Measurements from ENCODE around the gene AKR1A1. TPM values are rescaled to one million over a fixed set of nuclear protein-coding genes. Genes with fewer than 3 reads are reported as not detected.

The AKR1A1 gene
- total RNA-seq, 2 experiments from 2014 or later = 137 to 150 TPM

DNA sequence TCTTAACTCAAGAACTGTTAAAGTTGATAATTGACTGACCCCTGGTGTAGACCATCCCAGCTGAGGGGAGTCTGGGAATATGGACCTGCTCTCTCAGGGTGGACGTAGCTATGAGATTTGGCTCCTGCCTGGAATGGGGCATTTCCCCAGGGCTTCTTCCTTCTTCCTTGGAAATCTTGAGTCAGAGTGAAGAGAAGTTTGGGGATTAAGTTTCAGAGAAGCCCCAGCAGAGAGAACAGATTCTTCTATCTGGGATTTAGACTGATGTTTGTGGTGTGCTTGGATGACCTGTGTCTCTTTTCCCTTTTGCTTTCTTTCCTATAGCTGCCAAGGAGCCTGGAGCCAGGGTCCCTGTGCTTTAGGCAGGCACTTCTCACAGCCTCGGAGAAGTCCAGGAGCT lies 13.2 kb downstream of the AKR1A1 start:
- Mint-ChIP-seq H3K4me1 (peaks cover 4% of the 10 kb centered on the region), H3K36me3 (peaks cover 34% of the 10 kb centered on the region), H3K27ac (no peak overlapping the region)

DNA sequence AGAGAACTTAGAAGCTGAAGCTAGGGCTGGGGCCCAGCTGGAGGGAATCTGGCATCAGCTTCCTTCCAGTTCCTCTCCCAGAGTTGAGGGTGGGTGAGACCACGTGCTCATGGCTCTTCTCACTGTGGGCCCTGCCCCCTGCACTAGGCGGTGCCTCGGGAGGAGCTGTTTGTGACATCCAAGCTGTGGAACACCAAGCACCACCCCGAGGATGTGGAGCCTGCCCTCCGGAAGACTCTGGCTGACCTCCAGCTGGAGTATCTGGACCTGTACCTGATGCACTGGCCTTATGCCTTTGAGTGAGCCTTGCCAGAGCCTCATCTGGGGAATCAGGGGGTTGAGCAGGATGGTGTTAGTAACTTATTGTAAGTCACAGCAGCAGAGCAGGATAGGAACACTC lies 16.1 kb downstream of the AKR1A1 start:
- CTCF ChIA-PET = interaction anchor here (0.8 to 11.2 kb wide), 5 partner anchors 16 to 553 kb away, joined by 3 to 139 read pairs (median 5); partner anchors contain the start of gene NASP
- no peak for DNase-seq
- H3K9me3 Mint-ChIP-seq (ENCODE audit: low read depth) = no peaks in the 10 kb centered on the region
- no peaks in the 10 kb centered on the region for H3K27me3 Mint-ChIP-seq
- H3K4me3 Mint-ChIP-seq = no peak overlapping the region
- no peak overlapping the region for H3K27ac Mint-ChIP-seq
- H3K4me1 Mint-ChIP-seq = peaks cover 2% of the 10 kb centered on the region
- no peak for ATAC-seq
- peaks cover 33% of the 10 kb centered on the region for H3K36me3 Mint-ChIP-seq

More for the DNA sequence above, 13.2 kb downstream of the AKR1A1 start:
- DNase-seq = no peak
- CTCF ChIA-PET = interaction anchor here (0.8 to 11.2 kb wide), 3 partner anchors 9 to 52 kb away, joined by 3 to 139 read pairs (median 5); partner anchors contain the start of gene AKR1A1
- ATAC-seq = no peak
- H3K4me3 Mint-ChIP-seq = no peak overlapping the region
- no peaks in the 10 kb centered on the region for H3K9me3 Mint-ChIP-seq (ENCODE audit: low read depth)
- no peaks in the 10 kb centered on the region for H3K27me3 Mint-ChIP-seq

DNA sequence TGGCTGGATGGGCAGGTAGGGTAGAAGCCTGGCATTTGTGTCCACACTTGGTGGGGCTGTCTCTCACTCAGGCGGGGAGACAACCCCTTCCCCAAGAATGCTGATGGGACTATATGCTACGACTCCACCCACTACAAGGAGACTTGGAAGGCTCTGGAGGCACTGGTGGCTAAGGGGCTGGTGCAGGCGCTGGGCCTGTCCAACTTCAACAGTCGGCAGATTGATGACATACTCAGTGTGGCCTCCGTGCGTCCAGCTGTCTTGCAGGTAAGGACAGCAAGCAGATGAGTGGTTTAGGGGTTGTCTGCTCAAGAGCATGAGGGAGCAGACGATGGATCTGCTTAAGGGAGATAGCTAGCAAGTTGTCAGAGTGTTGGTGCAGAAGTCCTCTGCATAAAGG lies 17.3 kb downstream of the AKR1A1 start:
- Mint-ChIP-seq H3K27me3 (no peaks in the 10 kb centered on the region), H3K27ac (no peak overlapping the region), H3K4me1 (peaks cover 2% of the 10 kb centered on the region), H3K36me3 (peaks cover 27% of the 10 kb centered on the region), H3K9me3 (ENCODE audit: low read depth) (no peaks in the 10 kb centered on the region), H3K4me3 (no peak overlapping the region)
- no peak for ATAC-seq
- CTCF ChIA-PET = interaction anchor here (1.0 to 11.2 kb wide), 7 partner anchors 15 to 554 kb away, joined by 3 to 139 read pairs (median 11); partner anchors contain the start of genes CCDC163, MMACHC and NASP
- DNase-seq = no peak

DNA sequence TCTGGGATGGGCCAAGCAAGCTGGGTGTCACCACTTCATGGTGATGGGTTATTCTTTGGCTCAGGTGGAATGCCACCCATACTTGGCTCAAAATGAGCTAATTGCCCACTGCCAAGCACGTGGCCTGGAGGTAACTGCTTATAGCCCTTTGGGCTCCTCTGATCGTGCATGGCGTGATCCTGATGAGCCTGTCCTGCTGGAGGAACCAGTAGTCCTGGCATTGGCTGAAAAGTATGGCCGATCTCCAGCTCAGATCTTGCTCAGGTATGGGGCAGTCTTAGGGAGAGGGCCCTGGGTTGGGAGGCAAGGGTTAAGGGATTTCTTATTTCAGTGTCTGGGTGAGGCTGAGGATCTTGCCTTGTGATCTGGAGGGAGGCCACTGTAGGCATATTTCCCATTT lies 17.8 kb downstream of the AKR1A1 start:
- no peak overlapping the region for H3K4me3 Mint-ChIP-seq
- DNase-seq (no peak), ATAC-seq (no peak)
- H3K27ac Mint-ChIP-seq = no peak overlapping the region
- peaks cover 2% of the 10 kb centered on the region for H3K4me1 Mint-ChIP-seq
- CTCF ChIA-PET = interaction anchor here (1.0 to 11.2 kb wide), 10 partner anchors 10 to 554 kb away, joined by 3 to 139 read pairs (median 22); partner anchors contain the start of genes CCDC163, MMACHC, NASP and PRDX1
- H3K27me3 Mint-ChIP-seq = no peaks in the 10 kb centered on the region
- H3K36me3 Mint-ChIP-seq = peaks cover 24% of the 10 kb centered on the region
- H3K9me3 Mint-ChIP-seq (ENCODE audit: low read depth) = no peaks in the 10 kb centered on the region

DNA sequence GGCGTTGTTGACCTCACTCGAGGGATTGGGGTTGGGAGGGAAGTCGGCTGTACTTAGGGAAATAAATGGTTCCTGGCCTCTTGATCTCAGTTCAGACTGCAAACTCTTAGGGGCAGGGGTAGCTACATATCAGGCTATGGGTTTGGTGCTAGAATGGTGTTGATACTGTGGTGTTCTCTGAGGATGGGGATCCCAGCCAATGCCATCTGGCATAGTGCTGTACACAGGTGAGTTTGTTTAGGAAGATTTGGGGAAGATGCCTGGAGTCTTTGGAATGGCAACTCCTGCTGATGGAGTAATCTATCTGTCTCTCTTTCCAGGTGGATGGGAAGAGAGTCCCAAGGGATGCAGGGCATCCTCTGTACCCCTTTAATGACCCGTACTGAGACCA lies 18.9 kb downstream of the AKR1A1 start:
- Mint-ChIP-seq H3K4me1 (peaks cover 2% of the 10 kb centered on the region), H3K27ac (peak overlapping the region; percentile 5), H3K27me3 (no peaks in the 10 kb centered on the region), H3K4me3 (no peak overlapping the region), H3K36me3 (peaks cover 24% of the 10 kb centered on the region), H3K9me3 (ENCODE audit: low read depth) (no peaks in the 10 kb centered on the region)
- ATAC-seq (no peak), DNase-seq (no peak)
- CTCF ChIA-PET = interaction anchor here (0.6 to 11.2 kb wide), 18 partner anchors 11 to 635 kb away, joined by 3 to 139 read pairs (median 6); partner anchors contain the start of genes AKR1A1, CCDC163, MMACHC and NASP

DNA sequence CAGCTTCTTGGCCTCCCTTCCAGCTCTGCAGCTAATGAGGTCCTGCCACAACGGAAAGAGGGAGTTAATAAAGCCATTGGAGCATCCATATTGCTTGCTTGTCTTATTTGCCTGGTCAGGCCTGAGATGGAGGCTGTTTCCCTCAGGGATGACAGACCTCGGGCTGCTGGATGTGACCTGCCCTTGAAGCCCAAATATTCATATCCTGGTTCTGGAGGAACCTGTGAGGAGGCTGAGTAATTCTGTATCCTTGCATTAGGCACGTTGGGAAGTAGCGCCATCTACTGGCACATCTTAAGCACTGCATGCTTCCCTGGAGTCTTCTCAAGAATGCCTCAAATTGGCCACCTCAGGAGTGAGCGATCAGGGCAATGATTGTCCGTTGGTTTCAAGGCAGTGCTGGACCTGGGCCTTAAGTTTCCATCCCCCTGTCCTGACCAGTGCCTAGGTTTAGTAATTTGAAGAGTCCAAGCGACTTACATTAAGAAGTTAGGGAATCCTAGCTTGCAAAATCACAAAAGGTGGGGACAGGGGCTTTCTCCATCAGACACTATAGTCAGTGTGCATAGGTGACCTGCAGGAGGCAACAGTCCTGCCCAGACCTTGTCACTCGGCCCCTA lies 19.4 kb downstream of the AKR1A1 start:
- Mint-ChIP-seq H3K27me3 (no peaks in the 10 kb centered on the region), H3K9me3 (ENCODE audit: low read depth) (no peaks in the 10 kb centered on the region), H3K36me3 (peaks cover 24% of the 10 kb centered on the region), H3K4me1 (peaks cover 2% of the 10 kb centered on the region), H3K4me3 (no peak overlapping the region), H3K27ac (peak overlapping the region; percentile 5)
- CTCF ChIA-PET = interaction anchor here (0.6 to 11.2 kb wide), 27 partner anchors 11 to 634 kb away, joined by 3 to 139 read pairs (median 5); partner anchors contain the start of genes AKR1A1, CCDC163, MMACHC and NASP
- DNase-seq (peak; percentile 81), ATAC-seq (peak; percentile 95)

DNA sequence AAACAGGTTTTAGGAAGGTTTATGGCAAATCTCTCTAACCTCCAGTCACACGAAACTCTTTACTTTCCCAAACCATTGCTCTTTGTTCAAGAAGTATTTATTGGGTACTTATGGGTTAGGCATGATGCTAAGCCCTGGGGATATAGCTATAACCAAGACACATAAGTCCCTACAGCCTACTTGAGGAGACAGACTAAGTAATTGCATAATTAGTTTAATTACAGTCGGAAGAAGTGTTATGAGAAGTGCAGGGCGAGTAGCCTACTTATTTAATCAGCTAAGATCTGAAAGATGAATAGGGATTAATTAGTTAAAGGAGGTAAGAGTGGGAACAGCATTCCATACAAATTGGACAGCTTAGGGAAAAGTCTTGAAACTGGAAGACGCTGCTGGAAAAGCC lies 20.0 kb downstream of the AKR1A1 start:
- ATAC-seq (no peak), DNase-seq (no peak)
- Mint-ChIP-seq H3K27ac (no peak overlapping the region), H3K27me3 (no peaks in the 10 kb centered on the region), H3K36me3 (peaks cover 24% of the 10 kb centered on the region), H3K4me1 (peaks cover 2% of the 10 kb centered on the region), H3K9me3 (ENCODE audit: low read depth) (no peaks in the 10 kb centered on the region), H3K4me3 (no peak overlapping the region)
- CTCF ChIA-PET = interaction anchor here (0.6 to 11.2 kb wide), 20 partner anchors 12 to 634 kb away, joined by 3 to 139 read pairs (median 5); partner anchors contain the start of genes AKR1A1, NASP and PRDX1

DNA sequence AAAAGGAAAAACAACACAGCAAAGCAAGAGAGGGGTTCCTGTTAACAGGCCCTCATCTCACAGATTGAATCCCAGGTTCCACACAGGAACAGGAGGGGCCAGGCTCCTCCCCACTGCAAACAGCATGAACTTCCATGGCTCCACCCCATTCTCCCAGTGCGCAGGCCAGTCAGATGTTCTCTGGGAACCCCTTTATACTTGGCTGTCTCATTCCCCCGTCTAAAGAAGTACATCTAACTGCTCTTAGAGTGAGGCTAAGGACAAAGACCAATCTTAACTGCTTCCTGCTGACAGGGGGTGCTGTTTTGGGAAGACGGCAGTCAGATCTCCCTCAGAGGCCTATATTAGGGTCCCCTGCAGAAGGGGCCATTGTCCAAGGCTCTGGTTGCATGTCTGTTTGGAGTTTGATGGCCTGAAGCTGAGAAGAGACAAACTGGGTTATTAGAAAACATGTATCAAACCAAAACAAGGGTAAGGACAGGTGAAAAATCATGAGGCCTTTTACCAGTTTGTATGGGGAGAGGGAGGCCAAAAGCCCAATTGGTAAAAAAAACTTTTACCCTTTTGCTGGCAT lies 22.7 kb downstream of the AKR1A1 start:
- ATAC-seq = no peak
- no peaks in the 10 kb centered on the region for H3K9me3 Mint-ChIP-seq (ENCODE audit: low read depth)
- DNase-seq = no peak
- CTCF ChIA-PET = interaction anchor here (1.3 to 4.8 kb wide), 2 partner anchors 9 to 15 kb away, joined by 5 to 33 read pairs; no protein-coding TSS in a partner anchor
- no peak overlapping the region for H3K27ac Mint-ChIP-seq
- H3K4me3 Mint-ChIP-seq = no peak overlapping the region
- no peaks in the 10 kb centered on the region for H3K27me3 Mint-ChIP-seq
- peaks cover 2% of the 10 kb centered on the region for H3K4me1 Mint-ChIP-seq
- H3K36me3 Mint-ChIP-seq = peaks cover 10% of the 10 kb centered on the region

DNA sequence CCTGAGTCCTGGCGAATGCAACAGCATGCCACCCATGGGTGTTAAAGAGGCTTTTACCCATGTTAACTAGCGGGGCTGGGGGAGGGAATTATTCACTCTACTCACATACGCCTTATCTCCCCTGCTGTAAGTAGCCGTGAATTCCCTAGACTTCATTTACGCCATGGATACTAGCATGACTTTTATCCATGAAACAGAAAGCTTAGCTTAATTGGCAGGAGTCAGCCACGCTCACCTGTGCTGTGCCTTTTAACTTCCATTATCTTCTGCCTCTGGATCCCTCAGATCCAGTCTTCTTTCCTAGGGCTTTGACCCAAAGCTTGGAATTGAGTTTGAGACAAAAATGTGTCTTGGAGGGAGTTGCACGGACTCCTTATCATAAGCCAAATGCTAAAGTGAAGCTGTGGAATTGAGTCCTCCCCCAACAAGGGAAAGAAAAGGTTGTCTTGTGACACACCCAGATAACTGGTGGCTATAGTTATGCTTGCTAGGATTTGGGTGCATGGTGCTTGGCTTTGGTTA lies 23.5 kb downstream of the AKR1A1 start:
- DNase-seq (no peak), ATAC-seq (no peak)
- Mint-ChIP-seq H3K4me3 (no peak overlapping the region), H3K27me3 (no peaks in the 10 kb centered on the region), H3K36me3 (peaks cover 10% of the 10 kb centered on the region), H3K4me1 (peaks cover 2% of the 10 kb centered on the region), H3K9me3 (ENCODE audit: low read depth) (no peaks in the 10 kb centered on the region), H3K27ac (no peak overlapping the region)
- CTCF ChIA-PET = interaction anchor here (0.8 to 1.3 kb wide), 3 partner anchors 62 to 82 kb away, joined by 3 to 5 read pairs (median 4); no protein-coding TSS in a partner anchor

DNA sequence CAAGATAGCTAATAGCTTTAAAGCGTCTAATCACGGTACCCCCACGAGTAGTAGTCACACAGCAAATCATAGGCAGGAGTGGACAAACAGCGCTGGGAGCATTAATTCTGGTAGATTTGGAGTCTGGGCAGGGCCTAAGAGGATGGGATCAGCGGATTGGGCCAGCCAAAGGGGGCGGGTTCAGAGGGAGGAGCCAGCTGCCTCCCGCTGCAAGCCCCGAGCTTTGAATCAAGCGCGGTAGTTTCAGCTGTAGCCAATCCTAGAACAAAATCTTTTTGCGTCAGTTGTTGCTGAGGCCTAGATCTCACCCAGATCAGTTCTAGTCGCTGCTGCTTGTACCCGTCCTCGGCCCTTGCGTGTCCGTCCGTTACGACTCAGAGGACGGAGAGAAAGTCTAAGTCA lies 32.6 kb downstream of the AKR1A1 start:
- Mint-ChIP-seq H3K27ac (peak overlapping the region; percentile 100), H3K27me3 (no peaks in the 10 kb centered on the region), H3K9me3 (ENCODE audit: low read depth) (no peaks in the 10 kb centered on the region), H3K4me3 (peak overlapping the region; percentile 87), H3K36me3 (peaks cover 5% of the 10 kb centered on the region), H3K4me1 (peaks cover 26% of the 10 kb centered on the region)
- CTCF ChIA-PET = interaction anchor here (1.2 to 8.3 kb wide), 7 partner anchors 14 to 747 kb away, joined by 3 to 48 read pairs (median 9); partner anchors contain the start of genes AKR1A1 and PRDX1
- peak; percentile 97 for DNase-seq
- peak; percentile 76 for ATAC-seq

DNA sequence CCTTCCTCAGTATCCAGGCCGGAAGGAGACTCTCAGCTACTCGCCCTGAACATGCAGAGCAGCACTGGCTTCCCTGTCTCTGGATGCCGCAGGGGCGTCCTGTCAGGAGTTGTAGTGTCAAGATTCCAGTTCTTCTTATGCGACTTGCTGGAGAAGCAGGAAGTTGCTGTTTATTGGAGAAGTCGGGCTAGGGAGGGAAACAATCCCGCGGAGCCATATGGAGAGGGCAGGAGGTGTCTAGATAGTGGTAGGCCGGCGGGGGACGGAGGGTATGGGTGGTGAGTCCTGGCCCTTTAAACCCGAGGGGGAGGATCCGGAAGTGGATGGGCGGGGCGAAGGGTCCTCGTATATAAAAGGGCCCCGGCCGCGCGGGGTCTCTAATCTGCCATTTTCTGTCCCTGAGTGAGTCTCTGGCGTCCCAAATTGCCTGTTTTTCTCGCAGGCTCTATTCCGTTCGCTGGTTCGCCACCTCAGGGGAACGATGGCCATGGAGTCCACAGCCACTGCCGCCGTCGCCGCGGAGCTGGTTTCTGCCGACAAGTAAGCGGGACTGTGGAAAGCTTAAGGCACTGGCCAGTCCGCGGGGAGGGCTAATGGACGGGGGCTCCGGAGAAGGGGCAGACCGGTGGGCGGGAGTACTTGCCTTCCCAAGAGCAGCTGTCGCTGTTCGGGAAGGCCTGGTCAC lies 33.2 kb downstream of the AKR1A1 start, which contains the start of gene NASP:
TSS of gene NASP (plus strand) at position 376 of the 685 bp plus-strand sequence. CDS start at position 482, 106 bp downstream.
- Mint-ChIP-seq H3K27me3 (no peaks in the 10 kb centered on the region), H3K4me3 (peak within 1 kb of the TSS; percentile 87), H3K9me3 (ENCODE audit: low read depth) (no peaks in the 10 kb centered on the region), H3K4me1 (peaks cover 29% of the 10 kb centered on the region), H3K36me3 (peaks cover 7% of the 10 kb centered on the region), H3K27ac (peak within 1 kb of the TSS; percentile 100)
- CTCF ChIA-PET = interaction anchor here (1.2 to 8.3 kb wide), 8 partner anchors 14 to 747 kb away, joined by 3 to 48 read pairs (median 7); partner anchors contain the start of genes AKR1A1 and PRDX1
- peak; percentile 93 for DNase-seq
- ATAC-seq = peak; percentile 63

DNA sequence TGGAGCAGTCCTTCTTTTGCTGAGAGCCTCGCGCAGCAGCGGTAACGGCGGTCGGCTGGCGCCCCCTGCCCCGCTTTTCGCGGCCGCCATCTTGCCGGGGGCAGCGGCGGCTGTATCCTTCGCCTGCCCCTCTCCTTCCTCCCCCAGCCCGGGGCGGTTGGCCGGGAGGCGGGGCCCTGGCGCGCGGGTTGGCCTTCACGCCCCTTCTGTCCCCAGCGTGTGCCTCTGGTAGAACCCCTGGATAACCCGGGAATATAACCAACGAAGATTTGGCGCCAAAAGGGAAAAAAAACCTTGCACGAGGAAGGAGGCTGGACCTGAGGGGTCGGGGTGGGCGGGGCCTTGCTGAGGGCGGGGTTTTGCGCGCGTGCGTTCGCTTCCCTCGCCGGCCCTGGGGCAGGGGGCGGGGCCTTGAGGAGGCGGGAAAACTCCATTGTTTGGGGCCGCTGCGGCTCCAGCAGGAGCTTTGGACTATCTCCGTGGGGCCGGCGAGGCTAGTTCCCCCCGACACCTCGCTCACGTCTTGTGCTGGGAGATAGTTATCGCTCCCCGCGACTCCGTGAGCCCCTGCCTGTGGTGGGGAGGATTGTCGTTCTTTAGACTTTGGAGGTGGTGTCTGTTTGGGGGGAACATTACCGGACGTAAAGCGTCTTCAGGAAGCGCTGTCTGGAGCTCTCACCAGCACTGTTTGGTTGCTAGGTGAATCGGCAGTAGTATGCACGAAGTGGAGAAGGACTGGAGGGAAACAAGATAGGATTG lies 33.9 kb downstream of the AKR1A1 start:
- peaks cover 35% of the 10 kb centered on the region for H3K4me1 Mint-ChIP-seq
- H3K4me3 Mint-ChIP-seq = peak overlapping the region; percentile 87
- peak overlapping the region; percentile 100 for H3K27ac Mint-ChIP-seq
- H3K36me3 Mint-ChIP-seq = peaks cover 12% of the 10 kb centered on the region
- ATAC-seq = peak; percentile 52
- no peaks in the 10 kb centered on the region for H3K9me3 Mint-ChIP-seq (ENCODE audit: low read depth)
- peak; percentile 93 for DNase-seq
- CTCF ChIA-PET = interaction anchor here (0.9 to 8.3 kb wide), 7 partner anchors 15 to 863 kb away, joined by 3 to 48 read pairs (median 9); partner anchors contain the start of genes AKR1A1 and PRDX1
- H3K27me3 Mint-ChIP-seq = no peaks in the 10 kb centered on the region
